OCI-LY7 (cell line): ENCODE results near the gene RDH14. TPM values are rescaled to one million over a fixed set of nuclear protein-coding genes. Genes with fewer than 3 reads are reported as not detected.

Source experiments
- BruUV-seq: library from RNA; stranded (reverse); fragments of 400-500 nt; replicated peaks from 2 replicates; lab custom pipeline; 2021; lab: Mats Ljungman, UMichigan
- CTCF ChIA-PET: fragments of 300-600 bp; sonication (Branson Sonifier 250); formaldehyde crosslinking; loops from one replicate; lab custom pipeline; 2022; ENCODE audit warnings: antibody characterized with exemption; ENCODE audit not compliant: unreplicated experiment; lab: Charles Lee
- POLR2A ChIA-PET: fragments of 300-600 bp; sonication (Branson Sonifier 250); formaldehyde crosslinking; loops from one replicate; lab custom pipeline; 2022; ENCODE audit warnings: antibody characterized with exemption; lab: Charles Lee
- DNase-seq: peaks from one replicate; pipeline ENCODE4 v3.0.0-alpha.2; 2015; ENCODE audit warnings: low spot score
- H2AFZ ChIP-seq: fragments of 200-600 bp; sonication (generic), shearing (Covaris generic); 2 replicates; pipeline ENCODE4 v1.6.1; 2014; ENCODE audit warnings: mild to moderate bottlenecking, antibody characterized with exemption, low read length, moderate library complexity
- H3K27ac ChIP-seq: fragments of 200-600 bp; sonication (generic); 2 replicates; pipeline ENCODE4 v1.5.1; 2014; ENCODE audit warnings: mixed run types, low read depth, mild to moderate bottlenecking, moderate library complexity, low read length, inconsistent platforms; ENCODE audit not compliant: poor library complexity, severe bottlenecking
- H3K36me3 ChIP-seq: fragments of 200-600 bp; sonication (generic); 2 replicates; pipeline ENCODE4 v1.6.1; 2014; ENCODE audit warnings: mild to moderate bottlenecking, antibody characterized with exemption, low read length, moderate library complexity, mixed read lengths; ENCODE audit not compliant: insufficient read depth
- H3K4me1 ChIP-seq: fragments of 200-600 bp; sonication (generic); 2 replicates; pipeline ENCODE4 v1.5.1; 2014; ENCODE audit warnings: mild to moderate bottlenecking, low read length; ENCODE audit not compliant: insufficient read depth, poor library complexity, severe bottlenecking
- H3K4me2 ChIP-seq: fragments of 200-600 bp; sonication (generic); 2 replicates; pipeline ENCODE4 v1.6.1; 2014; ENCODE audit warnings: mild to moderate bottlenecking, low read length
- H3K4me3 ChIP-seq: fragments of 200-600 bp; sonication (generic); 2 replicates; pipeline ENCODE4 v1.5.1; 2014; ENCODE audit warnings: mild to moderate bottlenecking, low read depth, low read length; ENCODE audit not compliant: poor library complexity, severe bottlenecking
- H3K79me2 ChIP-seq: fragments of 200-600 bp; sonication (generic); 2 replicates; pipeline ENCODE4 v1.6.1; 2016; ENCODE audit warnings: low read depth, mild to moderate bottlenecking, low read length, moderate library complexity, mixed read lengths; ENCODE audit not compliant: insufficient read depth
- H3K9me2 ChIP-seq: fragments of 200-600 bp; sonication (generic); 2 replicates; pipeline ENCODE4 v1.6.1; 2016; ENCODE audit warnings: mild to moderate bottlenecking, low read length, mixed read lengths; ENCODE audit not compliant: insufficient read depth
- H3K9me3 ChIP-seq: fragments of 200-600 bp; sonication (generic); 2 replicates; pipeline ENCODE4 v1.6.1; 2014; ENCODE audit warnings: mild to moderate bottlenecking, mixed run types, low read length, mixed read lengths
- H4K20me1 ChIP-seq: fragments of 200-600 bp; sonication (generic); 2 replicates; pipeline ENCODE4 v1.6.1; 2014; ENCODE audit warnings: mild to moderate bottlenecking, antibody characterized with exemption, low read length, moderate library complexity, mixed read lengths; ENCODE audit not compliant: insufficient read depth
- CTCF ChIP-seq: fragments of 200-600 bp; sonication (generic); conservative IDR thresholded peaks from 2 replicates; pipeline ENCODE4 v1.5.1; 2014; ENCODE audit warnings: mild to moderate bottlenecking, antibody characterized with exemption, low read length, moderate library complexity, mixed read lengths
- EZH2phosphoT487 ChIP-seq: fragments of 200-600 bp; sonication (generic); IDR thresholded peaks from 2 replicates; pipeline ENCODE4 v1.6.1; 2018; ENCODE audit warnings: low read depth, borderline replicate concordance, mild to moderate bottlenecking, mixed run types, antibody characterized with exemption, low read length, moderate library complexity, mixed read lengths
- intact Hi-C: fragments of 100-400 bp; cut with micrococcal nuclease; formaldehyde crosslinking; loops from one replicate; pipeline ENCODE4 v1.10.0; 2022; ENCODE audit not compliant: unreplicated experiment
- total RNA-seq, 2 experiments: library from RNA; depleted of rRNA in 1 of 2; stranded (reverse); fragments of >200 nt in 1 of 2; shearing (Covaris generic) in 1 of 2; gene quantifications; 2 replicates each; pipeline ENCODE4 v1.2.3, GENCODE V29; 2014 to 2022

The RDH14 gene
- total RNA-seq, 2 experiments from 2014 or later: 20.6 to 25.2 TPM

DNA sequence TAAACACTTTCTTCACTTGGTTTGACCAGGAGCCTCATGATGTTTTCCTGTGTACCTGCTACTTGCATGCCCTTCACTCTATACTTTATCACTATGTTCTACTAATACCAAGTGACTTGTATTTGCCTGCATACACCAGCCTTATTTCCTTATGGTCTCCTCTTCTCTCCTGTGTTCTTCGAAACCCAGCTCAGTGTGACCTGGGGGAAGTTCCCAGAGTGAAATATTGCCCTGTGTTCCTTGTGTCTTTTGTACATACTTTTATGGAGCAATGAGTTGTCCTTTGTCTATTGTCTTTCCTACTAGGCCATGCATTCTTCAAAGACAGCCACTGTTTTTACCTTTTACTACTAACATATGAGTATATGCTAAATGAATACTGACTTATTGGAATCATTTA lies 28.3 kb upstream of the RDH14 start:
- ChIA-PET POLR2A (interaction anchor here (0.6 to 1.0 kb wide), 2 partner anchors 28 to 29 kb away, joined by 3 read pairs; partner anchors contain the start of gene RDH14), CTCF (no interaction called here)
- TF ChIP-seq EZH2phosphoT487 (no peak), CTCF (no peak)
- H3K4me2 ChIP-seq: no peak overlapping the region
- BruUV-seq: no TSS peak
- H3K4me1 ChIP-seq: no peaks in the 10 kb centered on the region
- no peak overlapping the region for H2AFZ ChIP-seq
- intact Hi-C loops: no loop called here
- H3K79me2 ChIP-seq: no peaks in the 10 kb centered on the region
- H3K4me3 ChIP-seq: no peak overlapping the region
- no peak for DNase-seq
- H3K27ac ChIP-seq: no peak overlapping the region
- no peaks in the 10 kb centered on the region for H3K9me2 ChIP-seq
- H3K9me3 ChIP-seq: no peaks in the 10 kb centered on the region
- H3K36me3 ChIP-seq: no peaks in the 10 kb centered on the region
- H4K20me1 ChIP-seq: no peaks in the 10 kb centered on the region

- CTCF ChIA-PET: no interaction called here
- H4K20me1 ChIP-seq: no peaks in the 10 kb centered on the region
- H3K9me3 ChIP-seq: no peaks in the 10 kb centered on the region
- POLR2A ChIA-PET: interaction anchor here (0.6 to 1.0 kb wide), 2 partner anchors 21 to 28 kb away, joined by 3 read pairs; no protein-coding TSS in a partner anchor
- no peak overlapping the region for H3K4me3 ChIP-seq
- no peaks in the 10 kb centered on the region for H3K9me2 ChIP-seq
- intact Hi-C loops: no loop called here
- H3K27ac ChIP-seq: no peak overlapping the region
- BruUV-seq: no TSS peak
- H3K36me3 ChIP-seq: no peaks in the 10 kb centered on the region
- no peak overlapping the region for H2AFZ ChIP-seq
- H3K79me2 ChIP-seq: no peaks in the 10 kb centered on the region
- TF ChIP-seq CTCF (no peak), EZH2phosphoT487 (no peak)
- no peaks in the 10 kb centered on the region for H3K4me1 ChIP-seq
- DNase-seq: no peak
- no peak overlapping the region for H3K4me2 ChIP-seq
Observed at GRCh38 chr2:18588049-18588448, 27.6 kb upstream of the RDH14 start.

DNA sequence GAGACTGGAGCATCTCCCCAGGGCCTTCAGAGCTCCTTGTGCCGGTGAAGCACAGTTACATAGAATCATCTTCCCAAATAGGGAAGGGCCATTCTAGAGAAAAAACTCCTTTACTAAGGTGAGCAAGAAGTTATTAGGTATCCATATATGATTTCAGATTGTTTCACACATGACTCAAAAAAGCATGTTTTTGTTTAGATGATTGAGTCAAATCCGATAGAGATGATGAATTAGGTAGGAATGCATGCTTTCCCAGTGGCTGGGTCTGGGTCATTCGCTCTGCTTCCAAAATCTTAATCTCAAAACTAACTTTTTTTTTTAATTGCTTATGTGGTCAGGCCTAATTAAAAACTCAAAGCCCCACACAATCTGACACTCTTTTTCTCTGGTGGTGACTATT lies 25.1 kb upstream of the RDH14 start:
- Histone ChIP-seq H2AFZ (no peak overlapping the region), H3K36me3 (no peaks in the 10 kb centered on the region), H3K27ac (no peak overlapping the region), H3K79me2 (no peaks in the 10 kb centered on the region), H3K4me3 (no peak overlapping the region), H3K9me3 (no peaks in the 10 kb centered on the region), H3K4me1 (no peaks in the 10 kb centered on the region), H4K20me1 (no peaks in the 10 kb centered on the region), H3K4me2 (no peak overlapping the region), H3K9me2 (no peaks in the 10 kb centered on the region)
- intact Hi-C loops: no loop called here
- CTCF ChIA-PET: no interaction called here
- no peak for DNase-seq
- no peak for TF ChIP-seq CTCF
- TF ChIP-seq EZH2phosphoT487: no peak
- POLR2A ChIA-PET: interaction anchor here (0.5 kb wide), 1 partner anchor 1464 kb away, joined by 3 read pairs; no protein-coding TSS in a partner anchor
- BruUV-seq: no TSS peak
